ENCODE results near the gene APBB2. TPM values are rescaled to one million over a fixed set of nuclear protein-coding genes. Genes with fewer than 3 reads are reported as not detected.

The APBB2 gene
- total RNA-seq, 1 donor from 2014 or later: 1.7 TPM

- H3K9me3 Mint-ChIP-seq: peaks cover 5% of the 10 kb centered on the region
- H3K27ac Mint-ChIP-seq: no peak overlapping the region
- intact Hi-C loops (cut with micrococcal nuclease): loop anchor here (2.0 kb wide), 1 partner anchor 285 kb away; no protein-coding TSS in a partner anchor
- peaks cover 32% of the 10 kb centered on the region for H3K4me1 Mint-ChIP-seq
- H3K36me3 Mint-ChIP-seq (ENCODE audit: low read depth): no peaks in the 10 kb centered on the region
- no peak for DNase-seq
- H3K4me3 Mint-ChIP-seq: peak overlapping the region; percentile 87
- peaks cover 53% of the 10 kb centered on the region for H3K27me3 Mint-ChIP-seq
These were observed 2.3 kb downstream of the APBB2 start for GRCh38 chr4:41211951-41212615.

GRCh38 chr4:41209901-41210300, 4.4 kb downstream of the APBB2 start:
- H3K9me3 Mint-ChIP-seq: no peaks in the 10 kb centered on the region
- intact Hi-C loops (cut with micrococcal nuclease): no loop called here
- H3K4me3 Mint-ChIP-seq: no peak overlapping the region
- no peak overlapping the region for H3K27ac Mint-ChIP-seq
- no peaks in the 10 kb centered on the region for H3K36me3 Mint-ChIP-seq (ENCODE audit: low read depth)
- no peak for DNase-seq
- peaks cover 38% of the 10 kb centered on the region for H3K27me3 Mint-ChIP-seq
- H3K4me1 Mint-ChIP-seq: peaks cover 18% of the 10 kb centered on the region

DNA sequence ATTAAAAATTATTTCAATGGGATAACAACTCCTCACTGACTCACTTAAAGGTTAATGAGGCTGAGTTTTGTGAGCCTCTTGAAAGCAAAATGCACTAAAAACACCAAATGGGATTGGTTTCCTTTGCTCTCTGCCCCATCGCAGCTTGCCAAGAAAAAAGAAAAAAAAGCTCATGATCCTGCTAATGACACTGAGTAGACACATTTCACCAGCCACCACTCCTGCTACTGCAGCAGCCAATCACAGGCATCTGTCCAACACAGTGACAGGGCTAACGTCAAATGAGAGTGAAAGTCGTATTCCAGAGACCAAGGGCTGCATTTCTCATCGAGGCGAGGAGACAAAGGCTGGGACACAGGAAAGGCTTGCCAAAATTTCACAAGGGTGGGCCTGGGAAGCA, 5.2 kb downstream of the APBB2 start:
- peaks cover 16% of the 10 kb centered on the region for H3K4me1 Mint-ChIP-seq
- peaks cover 33% of the 10 kb centered on the region for H3K27me3 Mint-ChIP-seq
- no peaks in the 10 kb centered on the region for H3K9me3 Mint-ChIP-seq
- no peaks in the 10 kb centered on the region for H3K36me3 Mint-ChIP-seq (ENCODE audit: low read depth)
- DNase-seq: no peak
- H3K4me3 Mint-ChIP-seq: no peak overlapping the region
- intact Hi-C loops (cut with micrococcal nuclease): no loop called here
- H3K27ac Mint-ChIP-seq: no peak overlapping the region

GRCh38 chr4:41207291-41207831, 7.0 kb downstream of the APBB2 start:
- H3K27ac Mint-ChIP-seq: no peak overlapping the region
- DNase-seq: no peak
- H3K36me3 Mint-ChIP-seq (ENCODE audit: low read depth): no peaks in the 10 kb centered on the region
- no peak overlapping the region for H3K4me3 Mint-ChIP-seq
- H3K4me1 Mint-ChIP-seq: peaks cover 5% of the 10 kb centered on the region
- no peaks in the 10 kb centered on the region for H3K9me3 Mint-ChIP-seq
- intact Hi-C loops (cut with micrococcal nuclease): no loop called here
- H3K27me3 Mint-ChIP-seq: peaks cover 24% of the 10 kb centered on the region

DNA sequence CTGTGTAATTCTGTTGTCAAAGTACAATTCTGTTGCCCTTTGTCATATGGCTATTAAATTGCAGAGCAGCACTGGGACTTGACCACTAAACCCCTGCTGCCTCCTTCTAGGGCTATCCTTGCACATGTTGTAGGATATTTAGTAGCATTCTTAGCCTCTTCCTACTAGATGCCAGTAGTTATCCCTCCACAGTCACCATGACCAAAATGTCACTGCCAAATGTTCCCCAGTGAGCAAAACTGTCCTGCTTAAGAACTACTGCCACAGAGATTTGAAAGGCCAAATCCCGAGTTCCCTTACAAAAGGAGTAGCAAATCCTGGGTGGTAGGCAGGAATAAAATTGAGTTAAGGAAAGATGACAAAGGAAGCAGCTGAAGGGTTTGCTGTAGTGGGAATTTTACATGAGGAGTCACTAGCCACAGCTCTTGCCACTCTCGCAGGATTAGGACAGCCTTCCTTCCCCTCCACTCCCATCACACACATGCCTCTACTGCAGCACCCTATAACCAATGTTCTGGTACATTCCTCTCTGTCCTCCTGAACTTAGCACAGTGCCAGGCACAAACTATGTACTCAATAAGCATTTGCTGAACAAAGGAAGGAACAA, 8.4 kb downstream of the APBB2 start:
- H3K36me3 Mint-ChIP-seq (ENCODE audit: low read depth): no peaks in the 10 kb centered on the region
- H3K4me3 Mint-ChIP-seq: no peak overlapping the region
- H3K27ac Mint-ChIP-seq: no peak overlapping the region
- intact Hi-C loops (cut with micrococcal nuclease): no loop called here
- H3K9me3 Mint-ChIP-seq: no peaks in the 10 kb centered on the region
- H3K27me3 Mint-ChIP-seq: peaks cover 26% of the 10 kb centered on the region
- peaks cover 5% of the 10 kb centered on the region for H3K4me1 Mint-ChIP-seq
- DNase-seq: no peak

GRCh38 chr4:41205130-41205529, 9.2 kb downstream of the APBB2 start:
- Mint-ChIP-seq H3K27ac (no peak overlapping the region), H3K4me3 (no peak overlapping the region)

GRCh38 chr4:41204400-41204978, 9.9 kb downstream of the APBB2 start:
- peaks cover 29% of the 10 kb centered on the region for H3K27me3 Mint-ChIP-seq

More at GRCh38 chr4:41205130-41205529, 9.2 kb downstream of the APBB2 start:
- no peaks in the 10 kb centered on the region for H3K36me3 Mint-ChIP-seq (ENCODE audit: low read depth)
- peaks cover 26% of the 10 kb centered on the region for H3K27me3 Mint-ChIP-seq
- intact Hi-C loops (cut with micrococcal nuclease): no loop called here
- DNase-seq: no peak
- H3K9me3 Mint-ChIP-seq: no peaks in the 10 kb centered on the region
- H3K4me1 Mint-ChIP-seq: peaks cover 5% of the 10 kb centered on the region

DNA sequence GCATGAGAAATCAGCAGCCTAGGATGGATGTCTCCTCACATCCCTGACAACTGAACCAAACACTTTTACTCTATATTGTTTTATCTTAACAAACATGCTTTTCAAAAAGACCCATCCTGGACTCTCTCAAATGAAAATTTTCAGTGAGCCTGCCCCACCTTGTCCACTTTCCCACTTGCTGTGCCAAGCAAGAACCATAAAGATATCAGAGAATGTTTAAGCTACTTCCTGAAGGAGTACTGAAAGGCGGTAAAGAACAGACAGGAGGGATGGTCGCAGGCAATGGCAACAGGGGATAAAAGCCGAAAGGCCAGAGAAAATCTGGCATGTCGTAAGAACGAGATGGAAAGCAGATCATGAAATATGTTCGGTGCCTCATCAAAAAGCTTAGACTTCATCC, 10.5 kb downstream of the APBB2 start:
- Mint-ChIP-seq H3K9me3 (no peaks in the 10 kb centered on the region), H3K27ac (no peak overlapping the region), H3K27me3 (peaks cover 24% of the 10 kb centered on the region), H3K36me3 (ENCODE audit: low read depth) (no peaks in the 10 kb centered on the region), H3K4me1 (peaks cover 5% of the 10 kb centered on the region), H3K4me3 (no peak overlapping the region)
- DNase-seq: no peak
- intact Hi-C loops (cut with micrococcal nuclease): no loop called here

More at GRCh38 chr4:41204400-41204978, 9.9 kb downstream of the APBB2 start:
- Mint-ChIP-seq H3K36me3 (ENCODE audit: low read depth) (no peaks in the 10 kb centered on the region), H3K4me1 (peaks cover 5% of the 10 kb centered on the region), H3K27ac (no peak overlapping the region), H3K4me3 (no peak overlapping the region), H3K9me3 (no peaks in the 10 kb centered on the region)
- no peak for DNase-seq
- intact Hi-C loops (cut with micrococcal nuclease): no loop called here

GRCh38 chr4:41202820-41203568, 11.3 kb downstream of the APBB2 start:
- Mint-ChIP-seq H3K27me3 (peaks cover 24% of the 10 kb centered on the region), H3K4me3 (no peak overlapping the region), H3K27ac (no peak overlapping the region), H3K36me3 (ENCODE audit: low read depth) (no peaks in the 10 kb centered on the region), H3K4me1 (peaks cover 5% of the 10 kb centered on the region), H3K9me3 (no peaks in the 10 kb centered on the region)
- intact Hi-C loops (cut with micrococcal nuclease): no loop called here
- no peak for DNase-seq

DNA sequence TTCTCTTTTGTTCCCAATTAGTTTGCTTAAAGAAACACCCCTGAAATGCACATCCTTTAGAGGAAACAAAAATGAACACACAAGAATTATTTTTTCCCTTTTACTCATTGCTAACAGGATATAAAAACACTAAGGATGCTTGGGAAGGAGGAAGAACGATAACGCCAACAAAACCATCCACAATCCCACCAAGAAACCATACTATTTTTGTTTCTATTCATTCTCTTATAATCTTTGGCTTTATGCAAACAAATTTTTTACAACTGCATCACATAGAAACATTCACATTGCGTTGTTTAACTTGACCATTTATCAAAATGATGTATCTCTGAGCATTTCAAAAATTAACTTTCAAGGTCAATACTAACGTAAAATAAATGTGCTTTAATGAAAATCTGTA, 12.0 kb downstream of the APBB2 start:
- no peak overlapping the region for H3K4me3 Mint-ChIP-seq
- intact Hi-C loops (cut with micrococcal nuclease): no loop called here
- no peak for DNase-seq

GRCh38 chr4:41200486-41201017, 13.8 kb downstream of the APBB2 start:
- DNase-seq: no peak
- H3K4me1 Mint-ChIP-seq: no peaks in the 10 kb centered on the region
- H3K36me3 Mint-ChIP-seq (ENCODE audit: low read depth): no peaks in the 10 kb centered on the region
- H3K4me3 Mint-ChIP-seq: no peak overlapping the region
- no peaks in the 10 kb centered on the region for H3K9me3 Mint-ChIP-seq
- peaks cover 18% of the 10 kb centered on the region for H3K27me3 Mint-ChIP-seq
- H3K27ac Mint-ChIP-seq: no peak overlapping the region
- intact Hi-C loops (cut with micrococcal nuclease): no loop called here

More for the DNA sequence above, 12.0 kb downstream of the APBB2 start:
- Mint-ChIP-seq H3K4me1 (peaks cover 1% of the 10 kb centered on the region), H3K9me3 (no peaks in the 10 kb centered on the region), H3K36me3 (ENCODE audit: low read depth) (no peaks in the 10 kb centered on the region), H3K27me3 (peaks cover 21% of the 10 kb centered on the region), H3K27ac (no peak overlapping the region)

GRCh38 chr4:41199788-41200187, 14.6 kb downstream of the APBB2 start:
- no peak for DNase-seq
- Mint-ChIP-seq H3K9me3 (no peaks in the 10 kb centered on the region), H3K27me3 (peaks cover 18% of the 10 kb centered on the region), H3K4me3 (no peak overlapping the region), H3K36me3 (ENCODE audit: low read depth) (no peaks in the 10 kb centered on the region), H3K4me1 (no peaks in the 10 kb centered on the region), H3K27ac (no peak overlapping the region)
- intact Hi-C loops (cut with micrococcal nuclease): no loop called here

DNA sequence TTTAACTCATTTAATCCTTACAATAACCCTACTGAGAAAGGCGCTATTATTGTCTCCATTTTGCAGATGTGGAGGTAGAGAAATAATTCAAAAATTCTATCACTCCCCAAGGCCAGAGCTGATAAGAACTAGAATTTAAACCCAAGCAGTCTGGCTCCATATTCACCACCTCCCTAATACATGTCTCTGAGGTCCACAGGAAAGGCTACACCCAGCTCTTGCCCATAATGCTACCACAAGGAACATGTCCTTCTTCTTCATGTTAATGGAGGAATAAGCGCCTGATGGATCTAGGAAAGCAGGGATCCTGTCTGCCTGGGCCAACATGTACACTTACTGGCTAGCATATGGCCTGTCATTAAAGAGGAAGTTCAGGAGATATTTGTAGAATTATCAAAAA, 16.3 kb downstream of the APBB2 start:
- DNase-seq: no peak
- H3K27ac Mint-ChIP-seq: no peak overlapping the region
- H3K9me3 Mint-ChIP-seq: no peaks in the 10 kb centered on the region
- H3K36me3 Mint-ChIP-seq (ENCODE audit: low read depth): no peaks in the 10 kb centered on the region
- peaks cover 14% of the 10 kb centered on the region for H3K27me3 Mint-ChIP-seq
- H3K4me3 Mint-ChIP-seq: no peak overlapping the region
- intact Hi-C loops (cut with micrococcal nuclease): no loop called here
- H3K4me1 Mint-ChIP-seq: no peaks in the 10 kb centered on the region
